Measurements from ENCODE around the gene DNASE2.
"Not testable (repeated sequence)": the region's sequence is repeated elsewhere in the genome, so short reads cannot be mapped to it uniquely, and the experiment has no call there.

The DNASE2 gene

GRCh38 chr19:12893582-12893981 is 12.3 kb upstream of the DNASE2 start:
- DNase-seq (ENCODE audit: insufficient read length, low spot score): no peak
- TF ChIP-seq POLR2A (IDR thresholded peaks at IDR 0.05; ENCODE audit: low read depth, low read length): no peak
- no peak for FAIRE-seq

DNA sequence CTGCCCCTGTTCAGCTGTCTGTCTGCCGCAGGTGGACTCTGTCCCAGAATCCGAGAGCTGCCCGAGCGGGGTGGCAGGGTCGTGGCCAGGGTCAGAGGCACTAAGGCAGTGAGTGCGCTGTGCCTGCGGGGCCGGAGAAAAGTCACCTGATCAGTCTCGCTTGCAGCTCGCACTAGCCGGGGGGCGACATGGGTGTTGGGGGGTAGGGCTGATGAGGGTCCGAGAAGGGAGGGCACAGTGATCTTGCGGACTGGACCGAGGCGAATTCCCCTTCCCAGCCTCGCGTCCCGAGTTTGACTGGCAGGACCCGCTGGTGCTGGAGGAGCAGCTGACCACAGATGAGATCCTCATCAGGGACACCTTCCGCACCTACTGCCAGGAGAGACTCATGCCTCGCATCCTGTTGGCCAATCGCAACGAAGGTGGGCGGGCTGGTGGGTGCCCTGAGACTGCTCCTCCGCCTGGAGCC is 10.3 kb upstream of the DNASE2 start:
- TF ChIP-seq POLR2A (IDR thresholded peaks at IDR 0.05; ENCODE audit: low read depth, low read length): no peak
- DNase-seq (ENCODE audit: insufficient read length, low spot score) (no peak), FAIRE-seq (no peak)

DNA sequence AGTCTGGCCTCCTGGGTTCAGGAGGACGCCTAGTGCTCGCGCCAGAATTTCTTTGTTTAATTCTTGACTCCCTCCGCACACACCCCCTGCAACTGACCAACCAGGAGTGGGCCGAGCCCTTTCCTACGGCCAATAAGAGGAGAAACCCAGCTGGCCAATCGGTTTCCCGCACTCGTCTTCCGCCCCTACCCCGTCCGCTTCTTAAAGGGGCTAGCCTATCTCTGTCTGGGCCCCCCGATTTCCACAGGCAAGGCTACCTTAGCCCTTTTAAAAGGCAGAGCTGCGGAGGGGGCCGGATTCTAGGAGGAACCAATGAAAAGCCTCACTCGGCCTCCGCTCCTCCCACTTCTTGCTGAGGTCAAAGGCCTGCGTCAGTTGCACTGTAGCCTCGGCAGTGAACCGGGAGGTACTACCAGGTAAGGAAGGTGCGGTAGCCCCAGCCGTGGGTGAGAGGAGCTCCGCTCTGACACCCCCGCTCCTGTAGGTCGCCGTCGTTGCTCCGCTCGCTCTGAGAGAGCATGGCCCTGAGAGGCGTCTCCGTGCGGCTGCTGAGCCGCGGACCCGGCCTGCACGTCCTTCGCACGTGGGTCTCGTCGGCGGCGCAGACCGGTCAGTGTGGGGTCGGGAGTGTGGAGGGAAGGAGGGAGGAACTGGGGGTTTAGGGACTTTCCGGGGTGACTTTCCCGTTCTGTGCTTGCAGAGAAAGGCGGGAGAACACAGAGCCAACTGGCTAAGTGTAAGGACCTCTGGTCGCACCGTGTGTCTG is 9.7 kb upstream of the DNASE2 start, which contains the start of gene GCDH:
Gene GCDH, plus strand, starts transcription at position 374 of the 766 bp plus-strand sequence. Its CDS starts 145 bp downstream, at position 519.
- DNase-seq (ENCODE audit: insufficient read length, low spot score) (peak; percentile 100), FAIRE-seq (peak; percentile 86)
- TF ChIP-seq POLR2A (IDR thresholded peaks at IDR 0.05; ENCODE audit: low read depth, low read length): peak; percentile 61; the same call in 1 of the 2 replicates

DNA sequence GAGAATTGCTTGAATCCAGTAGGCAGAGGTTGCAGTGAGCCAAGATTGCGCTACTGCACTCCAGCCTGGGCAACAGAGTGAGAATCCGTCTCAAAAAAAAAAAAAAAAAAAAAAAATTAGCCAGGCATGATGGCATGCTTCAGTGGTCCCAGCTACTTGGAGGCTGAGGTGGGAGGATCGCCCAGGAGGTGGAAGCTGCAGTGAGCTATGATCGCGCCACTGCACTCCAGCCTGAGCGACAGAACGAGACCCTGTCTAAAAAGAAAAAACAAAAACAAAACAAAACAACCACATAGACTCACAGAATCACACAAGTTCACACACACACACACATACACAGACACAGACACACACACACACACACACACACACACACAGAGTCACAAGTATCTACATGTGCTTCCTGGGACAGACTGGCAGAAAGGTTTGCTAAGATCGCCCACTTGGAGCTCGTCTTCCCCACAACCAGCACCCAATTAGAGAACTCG is 9.1 kb upstream of the DNASE2 start:
- not testable (repeated sequence) for DNase-seq (ENCODE audit: insufficient read length, low spot score); FAIRE-seq

DNA sequence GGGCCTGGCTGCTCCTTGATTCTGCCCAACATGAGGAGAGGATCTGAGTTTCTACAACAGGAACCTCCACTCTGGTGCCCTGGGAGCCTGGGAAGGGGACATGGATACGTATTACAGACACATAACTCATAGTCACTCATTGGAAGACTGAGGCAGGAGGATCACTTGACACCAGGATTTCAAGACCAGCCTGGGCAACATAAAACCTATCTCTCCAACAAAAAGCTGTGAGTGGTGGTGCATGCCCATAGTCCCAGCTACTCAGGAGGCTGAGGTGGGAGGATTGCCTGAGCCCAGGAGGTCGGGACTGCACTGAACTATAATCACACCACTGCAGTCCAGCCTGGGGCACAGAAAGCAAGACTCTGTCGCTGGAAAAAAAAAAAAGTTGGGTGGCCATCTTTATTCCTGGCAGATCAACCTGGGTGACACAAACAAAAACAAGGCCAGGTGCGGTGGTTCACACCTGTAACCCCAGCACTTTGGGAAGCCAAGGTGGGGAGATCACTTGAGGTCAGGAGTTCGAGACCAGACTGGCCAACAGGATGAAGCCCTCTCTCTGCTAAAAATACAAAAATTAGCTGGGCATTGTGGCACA is 6.9 kb upstream of the DNASE2 start:
- TF ChIP-seq POLR2A (IDR thresholded peaks at IDR 0.05; ENCODE audit: low read depth, low read length): no peak
- DNase-seq (ENCODE audit: insufficient read length, low spot score): no peak
- FAIRE-seq: no peak

- DNase-seq (ENCODE audit: insufficient read length, low spot score) (no peak), FAIRE-seq (no peak)
- no peak for TF ChIP-seq POLR2A (IDR thresholded peaks at IDR 0.05; ENCODE audit: low read depth, low read length)
Measured at GRCh38 chr19:12886969-12887747, 5.9 kb upstream of the DNASE2 start, which contains the start of gene KLF1. KLF1 (minus strand) TSS chr19:12887201; CDS start chr19:12887140, 61 bp downstream.

DNA sequence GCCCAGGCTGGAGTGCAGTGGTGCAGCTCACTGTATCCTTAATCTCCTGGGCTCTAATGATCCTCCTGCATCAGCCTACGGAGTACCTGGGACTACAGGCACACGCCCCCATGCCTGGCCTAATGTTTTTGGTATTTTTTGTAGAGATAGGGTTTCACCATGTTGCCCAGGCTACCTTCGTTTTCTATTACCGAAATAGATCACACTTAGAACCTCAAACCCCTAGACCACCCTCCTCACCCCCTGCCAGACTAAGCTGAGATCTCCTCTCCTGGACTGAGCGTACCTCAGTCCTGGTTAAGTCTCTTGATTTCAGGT is 5.4 kb upstream of the DNASE2 start:
- no peak for TF ChIP-seq POLR2A (IDR thresholded peaks at IDR 0.05; ENCODE audit: low read depth, low read length)
- no peak for DNase-seq (ENCODE audit: insufficient read length, low spot score)
- FAIRE-seq: no peak

DNA sequence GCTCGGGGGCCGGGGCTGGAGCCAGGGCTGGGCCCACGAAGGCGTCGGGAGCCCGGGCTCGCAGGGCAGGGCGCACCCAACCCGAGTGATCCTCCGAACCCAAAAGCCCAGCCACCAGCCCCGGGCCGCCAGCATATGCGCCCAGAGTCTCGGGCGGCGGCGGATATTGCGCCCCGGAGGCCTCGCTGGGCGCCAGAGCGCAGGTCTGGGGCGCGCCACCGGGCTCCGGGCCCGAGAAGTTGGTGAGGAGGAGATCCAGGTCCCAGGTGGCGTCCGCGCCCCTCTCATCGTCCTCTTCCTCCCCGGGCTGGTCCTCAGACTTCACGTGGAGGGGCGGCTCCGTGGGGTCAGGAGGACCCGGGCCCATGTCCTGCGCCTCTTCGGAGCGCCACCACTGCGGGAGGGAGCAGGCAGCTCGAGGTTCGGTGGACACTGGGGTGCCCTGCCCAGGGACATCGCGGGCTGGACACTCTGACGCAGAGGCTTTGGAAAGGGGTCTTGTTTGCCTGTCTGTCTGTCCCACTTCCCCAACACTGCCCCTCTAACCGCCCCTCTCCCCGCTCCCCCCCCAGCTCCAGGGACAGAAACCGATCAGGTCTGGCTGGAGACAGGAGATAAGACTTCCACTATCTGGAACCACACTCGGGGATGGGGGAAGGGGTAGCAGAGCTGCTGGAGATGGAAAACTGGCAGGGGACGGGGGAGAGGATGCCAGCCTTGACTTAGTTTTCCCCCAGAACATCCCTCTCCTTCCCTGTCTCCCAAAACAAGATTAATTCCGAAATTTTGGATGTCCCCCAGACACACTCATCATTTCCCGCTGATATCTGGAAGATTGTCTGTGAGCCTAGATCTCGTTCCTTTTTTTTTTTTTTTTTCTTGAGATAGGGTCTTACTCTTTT is 4.8 kb upstream of the DNASE2 start:
- FAIRE-seq (no peak), DNase-seq (ENCODE audit: insufficient read length, low spot score) (no peak)
- TF ChIP-seq POLR2A (IDR thresholded peaks at IDR 0.05; ENCODE audit: low read depth, low read length): no peak

- DNase-seq (ENCODE audit: insufficient read length, low spot score) (no peak), FAIRE-seq (no peak)
- no peak for TF ChIP-seq POLR2A (IDR thresholded peaks at IDR 0.05; ENCODE audit: low read depth, low read length)
Measured at GRCh38 chr19:12884926-12885748, 3.9 kb upstream of the DNASE2 start.

- no peak for DNase-seq (ENCODE audit: insufficient read length, low spot score)
- FAIRE-seq: no peak
- TF ChIP-seq POLR2A (IDR thresholded peaks at IDR 0.05; ENCODE audit: low read depth, low read length): no peak
Measured at GRCh38 chr19:12884627-12884925, 3.3 kb upstream of the DNASE2 start.

DNA sequence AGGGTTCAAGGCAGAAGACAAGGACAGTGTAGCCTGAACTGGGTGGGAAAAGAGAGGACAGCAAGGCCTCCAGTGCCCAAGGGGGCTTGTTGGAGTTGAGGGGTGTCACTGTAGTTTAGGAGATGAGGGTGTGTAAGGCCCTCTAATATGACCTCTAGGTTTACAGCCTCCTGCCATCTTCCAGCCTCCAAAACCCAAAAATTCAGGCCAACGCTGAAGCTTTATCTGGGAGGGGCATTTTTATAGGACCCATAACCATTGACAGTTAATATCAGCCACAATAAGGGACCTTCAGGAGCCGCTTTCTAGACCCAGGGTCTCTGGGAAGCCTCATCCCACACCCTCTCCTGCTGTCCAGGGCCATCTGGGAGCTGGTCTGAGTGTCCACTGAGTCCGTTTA is 3.0 kb upstream of the DNASE2 start:
- DNase-seq (ENCODE audit: insufficient read length, low spot score): no peak
- no peak for TF ChIP-seq POLR2A (IDR thresholded peaks at IDR 0.05; ENCODE audit: low read depth, low read length)
- FAIRE-seq: no peak

DNA sequence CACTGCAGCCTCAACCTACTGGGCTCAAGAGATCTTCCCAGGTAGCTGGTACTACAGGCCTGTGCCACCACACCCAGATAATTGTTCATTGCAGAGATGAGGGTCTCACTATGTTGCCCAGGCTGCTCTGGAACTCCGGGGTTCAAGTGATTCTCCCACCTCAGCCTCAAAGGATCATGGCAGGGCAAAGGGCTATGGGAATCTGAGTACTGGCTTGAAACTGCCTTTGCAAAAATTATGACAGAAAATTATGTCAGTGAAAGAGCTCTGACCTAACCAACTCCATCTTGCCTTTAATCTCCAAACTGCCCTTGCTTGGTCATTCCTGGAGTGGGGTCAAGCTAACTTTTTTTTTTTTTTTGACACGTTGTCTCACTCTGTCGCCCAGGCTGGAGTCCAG is 1.3 kb upstream of the DNASE2 start:
- DNase-seq (ENCODE audit: insufficient read length, low spot score): no peak
- FAIRE-seq: no peak
- no peak for TF ChIP-seq POLR2A (IDR thresholded peaks at IDR 0.05; ENCODE audit: low read depth, low read length)
